Lower lobe of right lung (tissue), 2 donors: ENCODE data around the gene SOHLH2. TPM values are rescaled to one million over a fixed set of nuclear protein-coding genes. Genes with fewer than 3 reads are reported as not detected.

Experiments
- ATAC-seq, 2 donors: fragments of 200-7000 bp; cut with Tn5 transposase; one replicate each; pipeline ENCODE4 v1.9.1; 2020 to 2022; ENCODE audit warnings: mild to moderate bottlenecking in 2 of 2, moderate library complexity in 2 of 2
- DNase-seq: peaks from one replicate; pipeline ENCODE4 v3.0.0-alpha.2; 2020
- H3K27ac ChIP-seq: fragments of 200-600 bp; one replicate; pipeline ENCODE4 v1.8.0; 2022
- H3K27me3 ChIP-seq: fragments of 200-600 bp; one replicate; pipeline ENCODE4 v1.8.0; 2022; ENCODE audit warnings: low read depth
- H3K36me3 ChIP-seq: fragments of 200-600 bp; one replicate; pipeline ENCODE4 v1.8.0; 2022; ENCODE audit warnings: mild to moderate bottlenecking
- H3K4me1 ChIP-seq: fragments of 200-600 bp; one replicate; pipeline ENCODE4 v1.8.0; 2022
- H3K4me3 ChIP-seq: fragments of 200-600 bp; one replicate; pipeline ENCODE4 v1.8.0; 2022; ENCODE audit warnings: mild to moderate bottlenecking
- H3K9me3 ChIP-seq: fragments of 200-600 bp; one replicate; pipeline ENCODE4 v1.8.0; 2022
- intact Hi-C: fragments of 100-400 bp; cut with DNase I; formaldehyde crosslinking; loops from one replicate; pipeline ENCODE4 v1.11.0; 2022
- total RNA-seq: library from RNA; stranded (reverse); fragmentation: NEBNext Ultra II Directional; extraction: Animal tissue kit (Norgen Biotek cat#: 25700); gene quantifications from one replicate; pipeline ENCODE4 v1.2.1, GENCODE V29; 2021
- TF ChIP-seq, protein P1 (sequence below): fragments of 200-600 bp; IDR thresholded peaks from one replicate; pipeline ENCODE4 v1.8.0; 2022; ENCODE audit warnings: antibody characterized with exemption, mild to moderate bottlenecking
- donor health status: DM: no; HTN: yes; CAD: no; lungs with severe emphysema.

Gene SOHLH2
- total RNA-seq, 1 donor from 2014 or later, result not detected

DNA sequence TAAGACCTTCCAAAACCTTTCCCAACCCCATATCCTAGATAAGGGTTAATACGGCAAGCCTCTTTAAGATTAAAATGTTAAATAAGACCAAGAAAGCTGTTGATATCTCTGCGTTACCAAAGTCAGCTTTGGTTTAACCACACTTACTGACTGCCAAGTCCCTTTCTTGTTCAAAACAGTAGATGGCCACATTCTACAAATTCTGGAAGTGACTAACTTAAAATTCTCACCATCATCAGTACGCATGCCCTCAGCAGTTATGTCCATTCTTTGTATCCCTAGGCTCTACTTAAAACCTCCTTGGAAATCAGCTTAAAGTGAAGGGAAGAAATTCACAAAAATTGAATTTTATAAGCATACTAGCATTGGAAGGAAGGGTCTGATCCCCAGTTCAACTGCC is 23.6 kb downstream of the SOHLH2 start:
- TF ChIP-seq, protein P1, sequence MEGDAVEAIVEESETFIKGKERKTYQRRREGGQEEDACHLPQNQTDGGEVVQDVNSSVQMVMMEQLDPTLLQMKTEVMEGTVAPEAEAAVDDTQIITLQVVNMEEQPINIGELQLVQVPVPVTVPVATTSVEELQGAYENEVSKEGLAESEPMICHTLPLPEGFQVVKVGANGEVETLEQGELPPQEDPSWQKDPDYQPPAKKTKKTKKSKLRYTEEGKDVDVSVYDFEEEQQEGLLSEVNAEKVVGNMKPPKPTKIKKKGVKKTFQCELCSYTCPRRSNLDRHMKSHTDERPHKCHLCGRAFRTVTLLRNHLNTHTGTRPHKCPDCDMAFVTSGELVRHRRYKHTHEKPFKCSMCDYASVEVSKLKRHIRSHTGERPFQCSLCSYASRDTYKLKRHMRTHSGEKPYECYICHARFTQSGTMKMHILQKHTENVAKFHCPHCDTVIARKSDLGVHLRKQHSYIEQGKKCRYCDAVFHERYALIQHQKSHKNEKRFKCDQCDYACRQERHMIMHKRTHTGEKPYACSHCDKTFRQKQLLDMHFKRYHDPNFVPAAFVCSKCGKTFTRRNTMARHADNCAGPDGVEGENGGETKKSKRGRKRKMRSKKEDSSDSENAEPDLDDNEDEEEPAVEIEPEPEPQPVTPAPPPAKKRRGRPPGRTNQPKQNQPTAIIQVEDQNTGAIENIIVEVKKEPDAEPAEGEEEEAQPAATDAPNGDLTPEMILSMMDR, result no peak
- intact Hi-C loops, result no loop called here
- Histone ChIP-seq H3K4me3 (no peak overlapping the region), H3K27ac (no peak overlapping the region), H3K9me3 (no peaks in the 10 kb centered on the region), H3K27me3 (no peaks in the 10 kb centered on the region), H3K4me1 (no peaks in the 10 kb centered on the region), H3K36me3 (no peaks in the 10 kb centered on the region)
- DNase-seq (no peak), ATAC-seq (no peak)

DNA sequence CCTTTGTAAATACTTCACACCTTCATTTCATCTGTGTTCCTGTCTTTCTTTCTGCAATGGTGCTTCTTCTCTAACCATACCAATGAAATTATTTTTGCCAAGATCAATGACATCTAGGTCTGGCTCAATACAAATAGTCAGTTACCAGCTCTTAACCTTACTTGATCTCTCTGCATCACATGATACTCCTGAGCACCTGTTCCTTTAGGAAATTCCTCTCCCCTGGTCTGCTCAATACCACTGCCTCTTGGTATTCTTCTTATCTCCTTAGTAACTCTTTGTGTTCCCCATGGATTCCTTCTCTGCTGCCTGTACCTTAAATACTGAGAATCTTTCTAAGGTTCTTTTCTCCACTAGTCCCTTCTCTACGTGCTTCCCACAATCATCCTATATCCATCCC is 25.9 kb downstream of the SOHLH2 start:
- no peak overlapping the region for H3K27ac ChIP-seq
- H3K36me3 ChIP-seq, result no peaks in the 10 kb centered on the region
- intact Hi-C loops, result no loop called here
- H3K9me3 ChIP-seq, result no peaks in the 10 kb centered on the region
- no peak for DNase-seq
- no peak for ATAC-seq
- H3K4me1 ChIP-seq, result no peaks in the 10 kb centered on the region
- TF ChIP-seq, protein P1, result no peak
- H3K27me3 ChIP-seq, result no peaks in the 10 kb centered on the region
- no peak overlapping the region for H3K4me3 ChIP-seq

DNA sequence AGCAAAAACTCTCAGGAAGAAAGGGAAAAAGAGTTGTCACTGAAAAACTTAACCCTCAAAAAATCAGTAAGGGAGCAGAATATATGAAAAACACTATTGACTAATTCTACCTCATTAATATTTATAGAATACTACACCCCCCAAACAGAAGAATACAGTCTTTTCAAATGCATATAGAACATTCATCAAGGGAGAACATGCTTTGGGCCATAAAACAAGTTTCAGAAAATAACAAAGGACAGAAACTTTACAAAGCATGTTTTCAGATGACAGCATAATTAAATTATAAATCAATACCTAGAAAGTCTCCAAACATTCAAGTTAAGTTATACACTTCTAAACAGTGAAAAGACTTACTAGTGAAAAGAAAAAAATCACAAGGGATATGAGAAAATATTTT is 30.5 kb downstream of the SOHLH2 start:
- Histone ChIP-seq H3K36me3 (no peaks in the 10 kb centered on the region), H3K9me3 (no peaks in the 10 kb centered on the region), H3K27ac (no peak overlapping the region), H3K4me3 (no peak overlapping the region), H3K27me3 (no peaks in the 10 kb centered on the region), H3K4me1 (no peaks in the 10 kb centered on the region)
- TF ChIP-seq, protein P1, result no peak
- ATAC-seq (no peak), DNase-seq (no peak)
- intact Hi-C loops, result no loop called here

DNA sequence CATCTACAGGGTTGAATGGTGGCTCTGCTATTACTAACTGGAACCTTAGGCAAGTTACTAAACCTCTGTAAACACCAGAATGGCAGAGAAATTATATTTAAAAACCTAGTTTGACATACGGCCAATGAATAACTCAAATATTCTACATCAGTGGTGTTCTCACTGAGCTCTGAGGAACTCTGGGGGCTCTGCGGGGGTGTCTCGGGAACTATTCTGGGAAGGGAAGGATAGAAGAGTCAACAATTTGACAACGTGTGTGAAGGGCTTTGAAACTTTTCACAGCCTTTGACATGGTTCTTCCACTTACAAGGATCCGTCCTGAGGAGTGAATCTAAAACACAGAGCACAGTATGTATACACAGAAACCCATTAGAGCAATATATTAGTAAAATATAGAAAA is 38.7 kb downstream of the SOHLH2 start:
- no peaks in the 10 kb centered on the region for H3K36me3 ChIP-seq
- no peaks in the 10 kb centered on the region for H3K4me1 ChIP-seq
- ATAC-seq (no peak), DNase-seq (no peak)
- intact Hi-C loops, result no loop called here
- TF ChIP-seq, protein P1, result no peak
- no peaks in the 10 kb centered on the region for H3K9me3 ChIP-seq
- H3K4me3 ChIP-seq, result no peak overlapping the region
- no peaks in the 10 kb centered on the region for H3K27me3 ChIP-seq
- no peak overlapping the region for H3K27ac ChIP-seq

DNA sequence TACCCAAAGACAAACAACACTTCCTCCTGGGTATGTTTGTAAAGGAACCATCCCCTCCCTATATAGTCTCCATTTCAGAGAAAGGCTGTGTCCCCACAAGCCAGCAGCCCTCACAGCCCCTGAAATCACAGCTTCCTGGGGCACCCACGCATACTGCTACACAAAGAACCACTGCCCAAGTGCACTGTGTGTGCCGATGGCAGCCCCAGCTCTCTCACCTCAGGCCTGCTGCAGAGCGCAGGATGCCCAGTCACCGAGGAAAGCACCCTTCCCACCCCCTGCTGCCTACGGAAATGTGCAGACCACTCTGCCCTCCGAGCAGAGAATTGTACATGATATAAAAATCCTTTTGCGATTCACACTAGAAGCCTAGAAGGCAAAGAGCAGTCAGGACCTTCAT is 39.4 kb downstream of the SOHLH2 start:
- Histone ChIP-seq H3K4me3 (no peak overlapping the region), H3K36me3 (no peaks in the 10 kb centered on the region), H3K9me3 (no peaks in the 10 kb centered on the region), H3K27me3 (no peaks in the 10 kb centered on the region), H3K27ac (no peak overlapping the region), H3K4me1 (no peaks in the 10 kb centered on the region)
- DNase-seq, result no peak
- intact Hi-C loops, result no loop called here
- no peak for ATAC-seq
- TF ChIP-seq, protein P1, result no peak
